ENCODE results near the gene NPIPA5.

DNA sequence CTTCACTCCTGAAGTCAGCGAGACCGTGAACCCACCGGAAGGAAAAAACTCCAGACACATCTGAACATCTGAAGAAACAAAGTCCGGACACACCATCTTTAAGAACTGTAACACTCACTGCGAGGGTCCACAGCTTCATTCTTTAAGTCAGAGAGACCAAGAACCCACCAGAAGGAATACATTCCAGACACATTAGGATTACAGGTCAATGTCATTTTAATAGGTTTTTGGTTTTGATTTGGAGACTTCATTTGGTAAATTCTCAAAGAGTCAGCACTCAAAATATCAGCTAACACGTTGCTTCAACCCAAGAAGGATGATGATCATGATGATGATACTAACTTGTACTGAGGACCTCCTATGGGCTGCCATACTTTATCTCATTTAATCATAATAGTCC is 48.7 kb upstream of the NPIPA5 start:
- TF ChIP-seq, protein P1, sequence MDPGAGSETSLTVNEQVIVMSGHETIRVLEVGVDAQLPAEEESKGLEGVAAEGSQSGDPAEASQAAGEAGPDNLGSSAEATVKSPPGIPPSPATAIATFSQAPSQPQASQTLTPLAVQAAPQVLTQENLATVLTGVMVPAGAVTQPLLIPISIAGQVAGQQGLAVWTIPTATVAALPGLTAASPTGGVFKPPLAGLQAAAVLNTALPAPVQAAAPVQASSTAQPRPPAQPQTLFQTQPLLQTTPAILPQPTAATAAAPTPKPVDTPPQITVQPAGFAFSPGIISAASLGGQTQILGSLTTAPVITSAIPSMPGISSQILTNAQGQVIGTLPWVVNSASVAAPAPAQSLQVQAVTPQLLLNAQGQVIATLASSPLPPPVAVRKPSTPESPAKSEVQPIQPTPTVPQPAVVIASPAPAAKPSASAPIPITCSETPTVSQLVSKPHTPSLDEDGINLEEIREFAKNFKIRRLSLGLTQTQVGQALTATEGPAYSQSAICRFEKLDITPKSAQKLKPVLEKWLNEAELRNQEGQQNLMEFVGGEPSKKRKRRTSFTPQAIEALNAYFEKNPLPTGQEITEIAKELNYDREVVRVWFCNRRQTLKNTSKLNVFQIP (CRISPR knock-in tag; IDR thresholded peaks at IDR 0.05; ENCODE audit: borderline replicate concordance, low read depth) = no peak
- TF ChIP-seq, protein P2, sequence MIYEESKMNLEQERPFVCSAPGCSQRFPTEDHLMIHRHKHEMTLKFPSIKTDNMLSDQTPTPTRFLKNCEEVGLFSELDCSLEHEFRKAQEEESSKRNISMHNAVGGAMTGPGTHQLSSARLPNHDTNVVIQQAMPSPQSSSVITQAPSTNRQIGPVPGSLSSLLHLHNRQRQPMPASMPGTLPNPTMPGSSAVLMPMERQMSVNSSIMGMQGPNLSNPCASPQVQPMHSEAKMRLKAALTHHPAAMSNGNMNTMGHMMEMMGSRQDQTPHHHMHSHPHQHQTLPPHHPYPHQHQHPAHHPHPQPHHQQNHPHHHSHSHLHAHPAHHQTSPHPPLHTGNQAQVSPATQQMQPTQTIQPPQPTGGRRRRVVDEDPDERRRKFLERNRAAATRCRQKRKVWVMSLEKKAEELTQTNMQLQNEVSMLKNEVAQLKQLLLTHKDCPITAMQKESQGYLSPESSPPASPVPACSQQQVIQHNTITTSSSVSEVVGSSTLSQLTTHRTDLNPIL (CRISPR knock-in tag; IDR thresholded peaks at IDR 0.05; ENCODE audit: low read depth) = no peak
- TF ChIP-seq ZNF8 (CRISPR knock-in tag; IDR thresholded peaks at IDR 0.05) (no peak), ZFP3 (CRISPR knock-in tag; IDR thresholded peaks at IDR 0.05) (no peak), ZNF70 (CRISPR knock-in tag; IDR thresholded peaks at IDR 0.05) (no peak)
- TF ChIP-seq, protein P3, sequence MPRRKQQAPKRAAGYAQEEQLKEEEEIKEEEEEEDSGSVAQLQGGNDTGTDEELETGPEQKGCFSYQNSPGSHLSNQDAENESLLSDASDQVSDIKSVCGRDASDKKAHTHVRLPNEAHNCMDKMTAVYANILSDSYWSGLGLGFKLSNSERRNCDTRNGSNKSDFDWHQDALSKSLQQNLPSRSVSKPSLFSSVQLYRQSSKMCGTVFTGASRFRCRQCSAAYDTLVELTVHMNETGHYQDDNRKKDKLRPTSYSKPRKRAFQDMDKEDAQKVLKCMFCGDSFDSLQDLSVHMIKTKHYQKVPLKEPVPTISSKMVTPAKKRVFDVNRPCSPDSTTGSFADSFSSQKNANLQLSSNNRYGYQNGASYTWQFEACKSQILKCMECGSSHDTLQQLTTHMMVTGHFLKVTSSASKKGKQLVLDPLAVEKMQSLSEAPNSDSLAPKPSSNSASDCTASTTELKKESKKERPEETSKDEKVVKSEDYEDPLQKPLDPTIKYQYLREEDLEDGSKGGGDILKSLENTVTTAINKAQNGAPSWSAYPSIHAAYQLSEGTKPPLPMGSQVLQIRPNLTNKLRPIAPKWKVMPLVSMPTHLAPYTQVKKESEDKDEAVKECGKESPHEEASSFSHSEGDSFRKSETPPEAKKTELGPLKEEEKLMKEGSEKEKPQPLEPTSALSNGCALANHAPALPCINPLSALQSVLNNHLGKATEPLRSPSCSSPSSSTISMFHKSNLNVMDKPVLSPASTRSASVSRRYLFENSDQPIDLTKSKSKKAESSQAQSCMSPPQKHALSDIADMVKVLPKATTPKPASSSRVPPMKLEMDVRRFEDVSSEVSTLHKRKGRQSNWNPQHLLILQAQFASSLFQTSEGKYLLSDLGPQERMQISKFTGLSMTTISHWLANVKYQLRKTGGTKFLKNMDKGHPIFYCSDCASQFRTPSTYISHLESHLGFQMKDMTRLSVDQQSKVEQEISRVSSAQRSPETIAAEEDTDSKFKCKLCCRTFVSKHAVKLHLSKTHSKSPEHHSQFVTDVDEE (CRISPR knock-in tag; IDR thresholded peaks at IDR 0.05) = no peak
